Vagina (tissue), 2 donors: ENCODE results near the gene ITGB7.

Experiments
- POLR2A ChIP-seq, 2 donors: fragments of 450-650 bp; IDR thresholded peaks; one replicate each; pipeline ENCODE4 v1.6.1; 2017; ENCODE audit warnings: antibody characterized with exemption in 2 of 2, mild to moderate bottlenecking in 2 of 2, moderate library complexity in 2 of 2
- POLR2AphosphoS5 ChIP-seq, 2 donors: sonication (generic); formaldehyde crosslinking; IDR thresholded peaks; one replicate each; pipeline ENCODE4 v1.9.0; 2017; ENCODE audit warnings: antibody characterized with exemption in 2 of 2, mild to moderate bottlenecking in 2 of 2, low read depth in 1 of 2; ENCODE audit not compliant: insufficient read depth in 1 of 2
- TF ChIP-seq, protein P1 (sequence below), 3 experiments: fragments of 450-650 bp in 2 of 3; fragments of 200-600 bp in 1 of 3; sonication (generic) in 1 of 3; IDR thresholded peaks; one replicate each; pipeline ENCODE4 v1.5.1; 2017 to 2019; ENCODE audit warnings: antibody characterized with exemption in 3 of 3, mild to moderate bottlenecking in 2 of 3, moderate library complexity in 2 of 3

GRCh38 chr12:53244337-53244736, 37.3 kb upstream of the ITGB7 start:
- TF ChIP-seq, protein P1, sequence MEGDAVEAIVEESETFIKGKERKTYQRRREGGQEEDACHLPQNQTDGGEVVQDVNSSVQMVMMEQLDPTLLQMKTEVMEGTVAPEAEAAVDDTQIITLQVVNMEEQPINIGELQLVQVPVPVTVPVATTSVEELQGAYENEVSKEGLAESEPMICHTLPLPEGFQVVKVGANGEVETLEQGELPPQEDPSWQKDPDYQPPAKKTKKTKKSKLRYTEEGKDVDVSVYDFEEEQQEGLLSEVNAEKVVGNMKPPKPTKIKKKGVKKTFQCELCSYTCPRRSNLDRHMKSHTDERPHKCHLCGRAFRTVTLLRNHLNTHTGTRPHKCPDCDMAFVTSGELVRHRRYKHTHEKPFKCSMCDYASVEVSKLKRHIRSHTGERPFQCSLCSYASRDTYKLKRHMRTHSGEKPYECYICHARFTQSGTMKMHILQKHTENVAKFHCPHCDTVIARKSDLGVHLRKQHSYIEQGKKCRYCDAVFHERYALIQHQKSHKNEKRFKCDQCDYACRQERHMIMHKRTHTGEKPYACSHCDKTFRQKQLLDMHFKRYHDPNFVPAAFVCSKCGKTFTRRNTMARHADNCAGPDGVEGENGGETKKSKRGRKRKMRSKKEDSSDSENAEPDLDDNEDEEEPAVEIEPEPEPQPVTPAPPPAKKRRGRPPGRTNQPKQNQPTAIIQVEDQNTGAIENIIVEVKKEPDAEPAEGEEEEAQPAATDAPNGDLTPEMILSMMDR (IDR thresholded peaks at IDR 0.05) = no peak
- no peak for TF ChIP-seq POLR2AphosphoS5 (IDR thresholded peaks at IDR 0.05; ENCODE audit: insufficient read depth in 1 of 2, low read depth in 1 of 2)
- TF ChIP-seq POLR2A (IDR thresholded peaks at IDR 0.05) = no peak
